ENCODE measurements around the gene SLC24A4. TPM values are rescaled to one million over a fixed set of nuclear protein-coding genes. Genes with fewer than 3 reads are reported as not detected.

The SLC24A4 gene
- total RNA-seq, 1 donor from 2014 or later, result 0.49 TPM

- ATAC-seq (no peak), DNase-seq (ENCODE audit: missing footprints) (no peak)
- intact Hi-C loops (cut with DNase I), result no loop called here
Observed at GRCh38 chr14:92501891-92502351, 179.0 kb downstream of the SLC24A4 start.

- ATAC-seq (no peak), DNase-seq (ENCODE audit: missing footprints) (no peak)
- intact Hi-C loops (cut with DNase I), result no loop called here
Observed at GRCh38 chr14:92502541-92503286, 179.7 kb downstream of the SLC24A4 start.

- DNase-seq (ENCODE audit: missing footprints), result no peak
- peak; percentile 53 for ATAC-seq
- intact Hi-C loops (cut with DNase I), result no loop called here
Observed at GRCh38 chr14:92503756-92504491, 181.0 kb downstream of the SLC24A4 start.

- no peak for ATAC-seq
- intact Hi-C loops (cut with DNase I), result no loop called here
- DNase-seq (ENCODE audit: missing footprints), result no peak
Observed at GRCh38 chr14:92505826-92506225, 182.9 kb downstream of the SLC24A4 start.

- intact Hi-C loops (cut with DNase I), result no loop called here
- DNase-seq (ENCODE audit: missing footprints) (no peak), ATAC-seq (no peak)
Observed at GRCh38 chr14:92506231-92506630, 183.3 kb downstream of the SLC24A4 start.

- ATAC-seq (peak; percentile 31), DNase-seq (ENCODE audit: missing footprints) (no peak)
- intact Hi-C loops (cut with DNase I), result no loop called here
Observed at GRCh38 chr14:92507174-92507768, 184.3 kb downstream of the SLC24A4 start.

- ATAC-seq, result no peak
- intact Hi-C loops (cut with DNase I), result loop anchor here (5.0 kb wide), 1 partner anchor 54 kb away; no protein-coding TSS in a partner anchor
Observed at GRCh38 chr14:92510972-92511371, 188.0 kb downstream of the SLC24A4 start.

GRCh38 chr14:92511453-92512238 lies 188.7 kb downstream of the SLC24A4 start:
- intact Hi-C loops (cut with DNase I), result loop anchor here (5.0 kb wide), 1 partner anchor 54 kb away; no protein-coding TSS in a partner anchor
- ATAC-seq, result no peak
- DNase-seq (ENCODE audit: missing footprints), result no peak

More at GRCh38 chr14:92510972-92511371, 188.0 kb downstream of the SLC24A4 start:
- DNase-seq (ENCODE audit: missing footprints), result no peak

GRCh38 chr14:92512807-92513203 lies 189.8 kb downstream of the SLC24A4 start:
- no peak for ATAC-seq
- intact Hi-C loops (cut with DNase I), result loop anchor here (5.0 kb wide), 1 partner anchor 56 kb away; no protein-coding TSS in a partner anchor
- no peak for DNase-seq (ENCODE audit: missing footprints)

GRCh38 chr14:92513204-92513965 lies 190.4 kb downstream of the SLC24A4 start, which contains the start of gene RIN3:
Gene RIN3 (plus strand): TSS chr14:92513781. CDS start chr14:92513933, 152 bp downstream.
- peak; percentile 88 for DNase-seq (ENCODE audit: missing footprints)

GRCh38 chr14:92513966-92514843 lies 191.2 kb downstream of the SLC24A4 start:
- no peak for DNase-seq (ENCODE audit: missing footprints)

More at GRCh38 chr14:92513204-92513965, 190.4 kb downstream of the SLC24A4 start, which contains the start of gene RIN3:
- peak; percentile 70 for ATAC-seq
- intact Hi-C loops (cut with DNase I), result loop anchor here (5.0 kb wide), 1 partner anchor 56 kb away; no protein-coding TSS in a partner anchor

GRCh38 chr14:92514844-92515514 lies 192.0 kb downstream of the SLC24A4 start:
- intact Hi-C loops (cut with DNase I), result loop anchor here (5.0 kb wide), 1 partner anchor 58 kb away; no protein-coding TSS in a partner anchor
- DNase-seq (ENCODE audit: missing footprints) (no peak), ATAC-seq (no peak)

More at GRCh38 chr14:92513966-92514843, 191.2 kb downstream of the SLC24A4 start:
- ATAC-seq, result peak; percentile 51
- intact Hi-C loops (cut with DNase I), result loop anchor here (5.0 kb wide), 1 partner anchor 57 kb away; no protein-coding TSS in a partner anchor

- ATAC-seq (no peak), DNase-seq (ENCODE audit: missing footprints) (no peak)
- intact Hi-C loops (cut with DNase I), result no loop called here
Observed at GRCh38 chr14:92515546-92516343, 192.8 kb downstream of the SLC24A4 start.

- intact Hi-C loops (cut with DNase I), result no loop called here
- no peak for DNase-seq (ENCODE audit: missing footprints)
- ATAC-seq, result no peak
Observed at GRCh38 chr14:92516344-92516965, 193.5 kb downstream of the SLC24A4 start.

GRCh38 chr14:92516966-92517506 lies 194.1 kb downstream of the SLC24A4 start:
- ATAC-seq, result no peak
- intact Hi-C loops (cut with DNase I), result no loop called here

More at GRCh38 chr14:92516966-92517506, 194.1 kb downstream of the SLC24A4 start:
- DNase-seq (ENCODE audit: missing footprints), result no peak
